Hepatocyte (in vitro differentiated cells): ENCODE data around the gene MECR. TPM values are rescaled to one million over a fixed set of nuclear protein-coding genes. Genes with fewer than 3 reads are reported as not detected.

Experiments
- DNase-seq: peaks from one replicate; pipeline ENCODE4 v3.0.0-alpha.2; 2016; ENCODE audit warnings: low spot score
- H2AFZ ChIP-seq: fragments of 200-600 bp; sonication (generic); 2 replicates; pipeline ENCODE4 v1.6.0; 2016; ENCODE audit warnings: antibody characterized with exemption, mild to moderate bottlenecking
- H3K27ac ChIP-seq: fragments of 200-600 bp; sonication (generic); 2 replicates; pipeline ENCODE4 v1.5.1; 2016; ENCODE audit warnings: mild to moderate bottlenecking
- H3K27me3 ChIP-seq: fragments of 200-600 bp; sonication (generic); 2 replicates; pipeline ENCODE4 v1.6.1; 2016
- H3K36me3 ChIP-seq: fragments of 200-600 bp; sonication (generic); replicated peaks from 2 replicates; pipeline ENCODE4 v1.5.1; 2016; ENCODE audit warnings: low read depth; ENCODE audit not compliant: insufficient read depth
- H3K4me1 ChIP-seq: fragments of 200-600 bp; sonication (generic); 2 replicates; pipeline ENCODE4 v1.5.1; 2016; ENCODE audit warnings: mild to moderate bottlenecking, moderate library complexity; ENCODE audit not compliant: insufficient read depth
- H3K4me2 ChIP-seq: fragments of 200-600 bp; sonication (generic); 2 replicates; pipeline ENCODE4 v1.6.0; 2016
- H3K4me3 ChIP-seq: fragments of 200-600 bp; sonication (generic); 2 replicates; pipeline ENCODE4 v1.5.1; 2016; ENCODE audit warnings: mild to moderate bottlenecking
- H3K79me2 ChIP-seq: fragments of 200-600 bp; sonication (generic); 2 replicates; pipeline ENCODE4 v1.6.0; 2017; ENCODE audit warnings: mild to moderate bottlenecking
- H3K9me2 ChIP-seq: fragments of 200-600 bp; sonication (generic); replicated peaks from 2 replicates; pipeline ENCODE4 v1.6.0; 2017; ENCODE audit warnings: mild to moderate bottlenecking; ENCODE audit not compliant: insufficient read depth
- H3K9me3 ChIP-seq: fragments of 200-600 bp; sonication (generic); 2 replicates; pipeline ENCODE4 v1.5.1; 2016; ENCODE audit warnings: low read depth, mild to moderate bottlenecking
- H4K20me1 ChIP-seq: fragments of 200-600 bp; sonication (generic); 2 replicates; pipeline ENCODE4 v1.6.0; 2016; ENCODE audit warnings: mild to moderate bottlenecking; ENCODE audit not compliant: insufficient read depth, poor library complexity, severe bottlenecking
- EZH2 ChIP-seq: fragments of 200-600 bp; sonication (generic); IDR thresholded peaks from 2 replicates; pipeline ENCODE4 v1.6.1; 2016; ENCODE audit warnings: antibody characterized with exemption, mild to moderate bottlenecking, borderline replicate concordance
- EZH2phosphoT487 ChIP-seq: fragments of 200-600 bp; sonication (generic); IDR thresholded peaks from one replicate; pipeline ENCODE4 v1.6.1; 2018; ENCODE audit warnings: antibody characterized with exemption, mild to moderate bottlenecking, low read depth, moderate library complexity; ENCODE audit not compliant: unreplicated experiment, severe bottlenecking
- WGBS: methylation state at CpG from one replicate; pipeline ENCODE4 v1.1.6; 2016; ENCODE audit warnings: low lambda C conversion rate; ENCODE audit errors: missing lambda C conversion rate; 5-methylcytosine and 5-hydroxymethylcytosine counted together
- polyA plus RNA-seq: library from polyadenylated mRNA; unstranded; fragments of >200 nt; fragmentation: Nextera tagmentation; extraction: Ambion mirVana; gene quantifications from 2 replicates; pipeline ENCODE4 v1.2.1, GENCODE V29; 2016
- total RNA-seq: library from RNA; depleted of rRNA; stranded (reverse); fragments of >200 nt; gene quantifications from 2 replicates; pipeline ENCODE4 v1.2.3, GENCODE V29; 2014
- TF ChIP-seq, protein P1 (sequence below): fragments of 200-600 bp; sonication (generic); IDR thresholded peaks from 2 replicates; pipeline ENCODE4 v1.5.1; 2016; ENCODE audit warnings: antibody characterized with exemption, mild to moderate bottlenecking; ENCODE audit not compliant: poor library complexity

Gene MECR
- total and polyA plus RNA-seq, 2 experiments from 2014 or later = 14.2 to 35.2 TPM

DNA sequence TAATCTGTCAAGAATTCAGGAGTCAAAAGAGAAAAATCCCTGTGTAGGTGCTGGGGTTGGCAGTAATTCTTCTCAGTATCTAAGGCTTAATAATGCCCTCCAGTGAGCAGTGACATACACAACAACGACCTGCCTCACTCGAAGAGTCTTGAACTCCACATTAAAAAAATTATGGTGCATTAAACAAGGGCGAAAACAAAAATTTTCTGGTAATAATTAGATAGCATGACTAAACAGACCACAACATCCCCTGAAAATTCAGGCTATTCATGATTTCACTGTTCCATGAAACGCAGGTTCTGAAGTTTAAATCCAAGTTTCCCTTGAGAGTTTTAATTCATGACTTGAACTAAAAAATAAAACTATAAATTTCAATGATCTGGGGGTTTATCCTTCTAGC, 54.2 kb downstream of the MECR start:
- Histone ChIP-seq H3K79me2 (peaks cover 95% of the 10 kb centered on the region), H3K4me3 (no peak overlapping the region), H4K20me1 (peaks cover 94% of the 10 kb centered on the region), H3K27ac (peak overlapping the region; percentile 66), H3K9me3 (no peaks in the 10 kb centered on the region), H3K9me2 (no peaks in the 10 kb centered on the region), H3K4me2 (peak overlapping the region; percentile 20), H3K4me1 (peaks cover 24% of the 10 kb centered on the region), H2AFZ (no peak overlapping the region), H3K36me3 (no peaks in the 10 kb centered on the region), H3K27me3 (no peaks in the 10 kb centered on the region)
- TF ChIP-seq EZH2 = no peak
- TF ChIP-seq, protein P1, sequence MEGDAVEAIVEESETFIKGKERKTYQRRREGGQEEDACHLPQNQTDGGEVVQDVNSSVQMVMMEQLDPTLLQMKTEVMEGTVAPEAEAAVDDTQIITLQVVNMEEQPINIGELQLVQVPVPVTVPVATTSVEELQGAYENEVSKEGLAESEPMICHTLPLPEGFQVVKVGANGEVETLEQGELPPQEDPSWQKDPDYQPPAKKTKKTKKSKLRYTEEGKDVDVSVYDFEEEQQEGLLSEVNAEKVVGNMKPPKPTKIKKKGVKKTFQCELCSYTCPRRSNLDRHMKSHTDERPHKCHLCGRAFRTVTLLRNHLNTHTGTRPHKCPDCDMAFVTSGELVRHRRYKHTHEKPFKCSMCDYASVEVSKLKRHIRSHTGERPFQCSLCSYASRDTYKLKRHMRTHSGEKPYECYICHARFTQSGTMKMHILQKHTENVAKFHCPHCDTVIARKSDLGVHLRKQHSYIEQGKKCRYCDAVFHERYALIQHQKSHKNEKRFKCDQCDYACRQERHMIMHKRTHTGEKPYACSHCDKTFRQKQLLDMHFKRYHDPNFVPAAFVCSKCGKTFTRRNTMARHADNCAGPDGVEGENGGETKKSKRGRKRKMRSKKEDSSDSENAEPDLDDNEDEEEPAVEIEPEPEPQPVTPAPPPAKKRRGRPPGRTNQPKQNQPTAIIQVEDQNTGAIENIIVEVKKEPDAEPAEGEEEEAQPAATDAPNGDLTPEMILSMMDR = peak; percentile 9
- no peak for DNase-seq
- 71% methylated on average over 4 of the region's 4 CpGs for WGBS

DNA sequence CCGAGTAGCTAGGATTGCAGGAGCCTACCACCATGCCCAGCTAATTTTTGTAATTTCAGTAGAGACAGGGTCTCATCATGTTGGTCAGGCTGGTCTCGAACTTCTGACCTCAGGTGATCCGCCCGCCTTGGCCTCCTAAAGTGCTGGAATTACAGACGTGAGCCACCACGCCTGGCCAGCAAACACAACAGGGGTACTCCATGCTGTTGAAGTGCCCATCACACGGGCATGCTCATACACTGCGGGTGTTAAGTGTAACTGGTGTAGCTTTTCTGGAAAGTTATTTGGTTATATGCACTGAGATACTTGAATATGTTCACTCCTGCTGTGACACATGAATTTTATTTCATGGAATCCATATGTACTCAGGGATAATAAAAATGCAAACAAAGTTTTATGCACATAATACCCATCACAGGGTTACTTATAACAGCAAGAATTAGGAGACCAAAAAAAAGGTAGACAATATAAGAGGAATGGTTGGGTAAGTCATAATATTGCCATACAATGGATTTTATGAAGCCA, 58.3 kb downstream of the MECR start:
- Histone ChIP-seq H3K4me2 (no peak overlapping the region), H3K9me3 (no peaks in the 10 kb centered on the region), H4K20me1 (peaks cover 98% of the 10 kb centered on the region), H2AFZ (no peak overlapping the region), H3K27ac (no peak overlapping the region), H3K4me3 (no peak overlapping the region), H3K9me2 (no peaks in the 10 kb centered on the region), H3K79me2 (peaks cover 98% of the 10 kb centered on the region), H3K27me3 (no peaks in the 10 kb centered on the region), H3K36me3 (no peaks in the 10 kb centered on the region), H3K4me1 (peaks cover 14% of the 10 kb centered on the region)
- TF ChIP-seq, protein P1 = no peak
- TF ChIP-seq EZH2phosphoT487 (no peak), EZH2 (no peak)
- no peak for DNase-seq
- 96% methylated on average over 8 of the region's 8 CpGs for WGBS

DNA sequence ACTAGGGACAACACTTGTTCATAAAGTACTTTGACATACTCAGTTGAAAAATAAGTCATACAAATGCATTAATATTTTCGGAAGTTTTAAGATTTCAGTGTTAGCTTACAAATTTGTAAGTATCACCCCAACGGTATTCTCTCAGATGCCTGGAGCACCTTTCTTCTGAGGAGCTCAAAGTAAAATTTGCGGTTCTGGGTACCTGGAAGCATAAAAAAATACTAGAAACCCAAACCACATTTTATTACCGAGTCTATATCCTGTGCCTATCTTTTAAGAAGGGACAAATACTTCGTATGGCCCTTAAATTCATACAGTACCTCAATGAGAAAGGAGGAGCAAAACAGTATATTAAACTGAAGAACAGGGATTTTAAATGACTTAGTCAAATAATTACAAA, 59.2 kb downstream of the MECR start:
- Histone ChIP-seq H3K27me3 (no peaks in the 10 kb centered on the region), H3K9me3 (no peaks in the 10 kb centered on the region), H3K79me2 (peaks cover 98% of the 10 kb centered on the region), H2AFZ (no peak overlapping the region), H3K4me3 (no peak overlapping the region), H4K20me1 (peaks cover 98% of the 10 kb centered on the region), H3K9me2 (no peaks in the 10 kb centered on the region), H3K4me1 (peaks cover 20% of the 10 kb centered on the region), H3K36me3 (no peaks in the 10 kb centered on the region), H3K27ac (no peak overlapping the region), H3K4me2 (peak overlapping the region; percentile 37)
- WGBS = 94% methylated on average over 5 of the region's 5 CpGs
- DNase-seq = no peak
- no peak for TF ChIP-seq EZH2
- TF ChIP-seq EZH2phosphoT487 = no peak
- TF ChIP-seq, protein P1 = no peak

DNA sequence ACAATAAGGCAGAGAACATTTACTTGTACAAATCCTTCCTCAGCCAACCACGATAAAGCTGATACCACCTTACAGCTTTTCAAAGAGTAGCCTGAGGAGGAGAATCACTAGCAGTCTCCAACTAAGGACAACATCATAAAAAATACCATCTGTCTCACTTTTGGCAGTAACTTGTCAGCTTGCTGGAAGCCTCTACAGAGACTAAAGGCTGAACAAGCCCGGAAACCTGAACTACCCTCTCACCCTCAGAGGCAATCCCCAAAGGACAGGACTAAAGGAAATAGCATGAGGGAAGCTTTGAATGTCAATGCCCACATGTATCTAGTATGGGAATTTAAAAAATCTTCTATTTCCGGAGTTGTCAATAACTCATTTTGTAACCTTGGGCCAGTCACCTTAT, 59.6 kb downstream of the MECR start:
- H4K20me1 ChIP-seq = peaks cover 94% of the 10 kb centered on the region

More for the DNA sequence above, 59.6 kb downstream of the MECR start:
- H3K79me2 ChIP-seq = peaks cover 95% of the 10 kb centered on the region
- no peak for TF ChIP-seq EZH2phosphoT487
- no peaks in the 10 kb centered on the region for H3K9me2 ChIP-seq
- no peak overlapping the region for H2AFZ ChIP-seq
- peak overlapping the region; percentile 37 for H3K4me2 ChIP-seq
- no peaks in the 10 kb centered on the region for H3K27me3 ChIP-seq
- DNase-seq = no peak
- peaks cover 20% of the 10 kb centered on the region for H3K4me1 ChIP-seq
- H3K9me3 ChIP-seq = no peaks in the 10 kb centered on the region
- H3K36me3 ChIP-seq = no peaks in the 10 kb centered on the region
- peak overlapping the region; percentile 36 for H3K27ac ChIP-seq
- 36% methylated on average over 3 of the region's 3 CpGs for WGBS
- H3K4me3 ChIP-seq = no peak overlapping the region
